Gastroesophageal sphincter (tissue), 4 donors: ENCODE measurements around the gene NR2F2. TPM values are rescaled to one million over a fixed set of nuclear protein-coding genes. Genes with fewer than 3 reads are reported as not detected.
A peak's percentile ranks its signal among the peaks of the same experiment; 100 is the strongest.

Source experiments
- ATAC-seq: fragments of 150-250 bp; one replicate; pipeline ENCODE4 v1.9.1; 2016; ENCODE audit warnings: mild to moderate bottlenecking, moderate library complexity
- H3K27ac ChIP-seq, 4 donors: fragments of 200-600 bp; sonication (generic) in 3 of 4; 1 replicate in 3 of 4; 2 replicates in 1 of 4; pipeline ENCODE4 v1.5.1; 2016 to 2019
- H3K27me3 ChIP-seq: fragments of 200-600 bp; sonication (generic); one replicate; pipeline ENCODE4 v1.5.1; 2019
- H3K36me3 ChIP-seq, 2 donors: fragments of 200-600 bp; sonication (generic); one replicate each; pipeline ENCODE4 v1.5.1; 2019; ENCODE audit warnings: control low read depth in 1 of 2
- H3K4me1 ChIP-seq, 3 donors: fragments of 200-600 bp; sonication (generic); 1 replicate in 2 of 3; 2 replicates in 1 of 3; pipeline ENCODE4 v1.5.1; 2016 to 2019; ENCODE audit warnings: control low read depth in 2 of 3
- H3K4me3 ChIP-seq, 2 donors: fragments of 200-600 bp; sonication (generic); one replicate each; pipeline ENCODE4 v1.5.1; 2019; ENCODE audit warnings: mild to moderate bottlenecking in 1 of 2, moderate library complexity in 1 of 2
- H3K9me3 ChIP-seq, 3 donors: fragments of 200-600 bp; sonication (generic); one replicate each; pipeline ENCODE4 v1.5.1; 2017 to 2019; ENCODE audit warnings: control low read depth in 2 of 3
- CTCF ChIP-seq, 4 experiments: fragments of 200-600 bp in 2 of 4; fragments of 450-650 bp in 2 of 4; sonication (generic) in 1 of 4; IDR thresholded peaks; one replicate each; pipeline ENCODE4 v1.5.1; 2017 to 2019; ENCODE audit warnings: antibody characterized with exemption in 4 of 4, mild to moderate bottlenecking in 2 of 4, moderate library complexity in 2 of 4
- EP300 ChIP-seq: sonication (generic); formaldehyde crosslinking; IDR thresholded peaks from one replicate; pipeline ENCODE4 v1.6.1; 2017; ENCODE audit warnings: antibody characterized with exemption, mild to moderate bottlenecking
- POLR2A ChIP-seq, 2 donors: fragments of 450-650 bp; IDR thresholded peaks; one replicate each; pipeline ENCODE4 v1.6.1; 2017; ENCODE audit warnings: antibody characterized with exemption in 2 of 2, mild to moderate bottlenecking in 2 of 2, moderate library complexity in 1 of 2
- POLR2AphosphoS5 ChIP-seq: sonication (generic); formaldehyde crosslinking; IDR thresholded peaks from one replicate; pipeline ENCODE4 v1.6.1; 2017; ENCODE audit warnings: antibody characterized with exemption
- WGBS, 2 donors: methylation state at CpG; one replicate each; pipeline ENCODE4 v1.1.5; 2018; ENCODE audit warnings: low coverage in 1 of 2; 5-methylcytosine and 5-hydroxymethylcytosine counted together
- total RNA-seq, 4 donors: library from RNA; depleted of rRNA; stranded (reverse); fragments of >200 nt; gene quantifications; one replicate each; pipeline ENCODE4 v1.1.0, GENCODE V29; 2016

Gene NR2F2
- total RNA-seq, 4 donors from 2014 or later: 82.7 to 126 (median 91.8) TPM

DNA sequence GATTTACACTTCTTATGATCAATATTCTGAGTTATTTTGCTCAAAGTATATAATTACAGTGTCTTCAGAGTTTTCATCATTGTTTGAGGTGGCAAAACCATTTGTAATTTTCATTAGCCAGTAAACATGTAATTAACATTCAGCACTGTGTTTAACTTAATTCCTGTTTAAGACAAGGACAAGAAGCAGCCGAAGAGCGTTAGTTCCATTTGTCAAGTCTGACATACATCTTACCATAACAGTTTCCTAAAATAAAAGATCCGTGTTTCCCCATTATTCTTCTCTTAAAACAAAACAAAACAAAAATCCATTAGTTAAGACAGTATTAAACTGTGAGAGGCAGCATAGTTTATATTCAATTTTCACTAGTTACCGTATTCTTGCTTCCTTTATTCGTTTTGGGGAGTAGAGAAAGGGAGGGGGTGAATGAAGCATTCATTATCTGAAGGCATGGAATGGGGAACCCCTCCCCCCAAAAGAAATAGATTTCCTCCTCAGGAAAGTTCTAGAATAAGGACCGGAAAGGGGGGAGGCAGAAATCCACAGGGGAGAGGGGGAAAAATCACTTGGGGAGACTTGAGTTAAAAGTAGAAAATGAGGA lies 5.5 kb upstream of the NR2F2 start:
- H3K27me3 ChIP-seq: no peaks in the 10 kb centered on the region
- H3K4me1 ChIP-seq: peaks cover 3 to 64% (median 9%) of the 10 kb centered on the region in 3 donors
- no peak for TF ChIP-seq POLR2A (IDR thresholded peaks at IDR 0.05)
- no peak for TF ChIP-seq CTCF (IDR thresholded peaks at IDR 0.05)
- no peak for TF ChIP-seq POLR2AphosphoS5
- TF ChIP-seq EP300: no peak
- H3K9me3 ChIP-seq: no peaks in the 10 kb centered on the region
- no peaks in the 10 kb centered on the region for H3K36me3 ChIP-seq
- WGBS, 2 donors: 0 to 4% methylated on average over 5 to 6 of the region's 6 CpGs
- H3K4me3 ChIP-seq: peak overlapping the region; percentile 69 to 87
- no peak for ATAC-seq
- peak overlapping the region; percentile 64 to 98 (median 94) for H3K27ac ChIP-seq

GRCh38 chr15:96325541-96326327 lies 4.8 kb upstream of the NR2F2 start:
- WGBS, 2 donors: 0% methylated on average over 14 to 16 of the region's 17 CpGs
- Histone ChIP-seq H3K27me3 (no peaks in the 10 kb centered on the region), H3K36me3 (no peaks in the 10 kb centered on the region), H3K27ac (peak overlapping the region; percentile 64 to 98 (median 94)), H3K4me1 (peaks cover 3 to 57% (median 9%) of the 10 kb centered on the region in 3 donors), H3K9me3 (no peaks in the 10 kb centered on the region), H3K4me3 (peak overlapping the region; percentile 69 to 87)
- no peak for ATAC-seq
- TF ChIP-seq EP300 (no peak), POLR2AphosphoS5 (peak; percentile 53), POLR2A (IDR thresholded peaks at IDR 0.05) (no peak), CTCF (IDR thresholded peaks at IDR 0.05) (no peak)

DNA sequence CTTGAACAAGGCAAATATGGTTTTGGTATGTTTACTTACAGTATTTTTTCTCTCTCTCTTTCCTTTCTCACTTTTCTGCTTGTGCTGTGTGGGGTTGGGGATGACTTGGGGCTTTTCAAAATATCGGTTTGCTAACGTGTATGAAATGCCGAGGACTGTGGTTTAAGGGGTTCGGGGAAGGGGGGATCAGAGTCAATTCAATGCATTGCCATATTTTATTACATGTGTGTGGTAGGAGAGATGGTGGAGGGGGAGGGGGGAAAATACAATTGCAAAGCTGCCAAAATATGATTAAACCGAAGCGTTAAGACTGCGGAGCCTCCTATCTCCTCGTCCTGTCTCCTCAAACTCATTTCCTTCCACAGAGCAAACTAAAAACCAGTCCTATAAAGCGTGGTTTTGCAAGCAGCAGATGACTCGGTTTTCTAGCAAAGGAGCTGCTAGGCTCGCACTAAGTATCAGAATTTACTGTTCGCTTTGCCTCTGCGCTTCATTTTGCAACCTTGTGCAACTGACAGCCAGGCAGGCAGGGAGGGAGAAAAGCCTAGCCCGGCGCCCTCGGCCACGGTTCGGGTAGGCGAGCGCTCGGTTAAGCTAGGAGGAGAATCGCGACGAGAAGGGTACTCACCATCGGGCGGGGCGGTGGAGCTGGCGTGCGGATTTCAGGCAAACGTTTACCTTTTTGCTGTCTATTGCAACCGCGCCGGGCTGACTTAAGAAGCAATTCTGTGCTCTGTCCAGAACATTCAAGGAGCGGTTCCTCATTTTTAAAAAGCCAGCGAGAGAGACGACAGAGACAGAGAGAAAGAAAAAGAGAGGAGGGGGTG lies 4.0 kb upstream of the NR2F2 start:
- no peak for ATAC-seq

DNA sequence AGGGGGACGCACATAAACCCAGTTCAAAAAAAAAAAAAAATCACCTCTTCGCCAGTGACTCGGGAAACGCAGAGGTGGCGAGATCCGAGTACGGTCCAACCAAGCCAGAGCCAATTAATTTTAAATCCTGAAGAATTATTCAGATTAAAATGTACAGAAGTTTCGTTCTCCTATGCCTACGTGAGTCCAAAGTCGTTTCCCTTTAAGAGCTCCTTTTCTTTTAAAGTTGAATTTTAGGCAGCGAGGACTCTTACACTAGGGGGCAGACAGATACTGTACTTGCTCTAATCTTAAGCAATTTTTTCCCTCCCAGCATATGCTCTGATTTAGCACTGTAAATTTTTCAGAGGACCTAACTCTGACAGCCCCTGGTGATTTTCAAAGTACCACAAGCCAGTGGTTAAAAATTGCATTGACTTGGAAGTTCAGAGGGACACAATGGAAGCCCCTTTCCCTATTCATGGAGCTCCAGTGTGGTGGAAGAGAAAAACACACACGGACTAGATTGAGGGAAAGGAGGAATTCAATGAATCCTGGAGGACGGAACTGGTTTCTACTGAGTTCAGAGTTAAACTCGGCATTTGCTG lies 3.3 kb upstream of the NR2F2 start:
- Histone ChIP-seq H3K4me3 (peak overlapping the region; percentile 69 to 87), H3K27me3 (no peaks in the 10 kb centered on the region), H3K4me1 (peaks cover 3 to 52% (median 9%) of the 10 kb centered on the region in 3 donors), H3K36me3 (no peaks in the 10 kb centered on the region), H3K27ac (peak overlapping the region; percentile 64 to 98 (median 94)), H3K9me3 (no peaks in the 10 kb centered on the region)
- TF ChIP-seq POLR2AphosphoS5 (peak; percentile 33), EP300 (no peak), POLR2A (IDR thresholded peaks at IDR 0.05) (no peak), CTCF (IDR thresholded peaks at IDR 0.05) (peak; percentile 65 to 90 (median 86))
- peak; percentile 30 for ATAC-seq
- WGBS, 2 donors: 0 to 1% methylated on average over 11 to 14 of the region's 14 CpGs

More for the DNA sequence above, 4.0 kb upstream of the NR2F2 start:
- H3K27ac ChIP-seq: peak overlapping the region; percentile 64 to 98 (median 94)
- H3K9me3 ChIP-seq: no peaks in the 10 kb centered on the region
- H3K27me3 ChIP-seq: no peaks in the 10 kb centered on the region
- no peaks in the 10 kb centered on the region for H3K36me3 ChIP-seq
- WGBS, 2 donors: 0 to 1% methylated on average over 13 to 36 of the region's 36 CpGs
- peaks cover 3 to 55% (median 9%) of the 10 kb centered on the region in 3 donors for H3K4me1 ChIP-seq
- TF ChIP-seq CTCF (IDR thresholded peaks at IDR 0.05) (no peak), POLR2A (IDR thresholded peaks at IDR 0.05) (no peak), POLR2AphosphoS5 (peak; percentile 38)
- H3K4me3 ChIP-seq: peak overlapping the region; percentile 69 to 87
